ENCODE data around the gene GLIPR2. TPM values are rescaled to one million over a fixed set of nuclear protein-coding genes. Genes with fewer than 3 reads are reported as not detected.
A peak's percentile ranks its signal among the peaks of the same experiment; 100 is the strongest.

Gene GLIPR2
- total and polyA plus RNA-seq, 2 of the 4 experiments (the other 2 are of a cell fraction) = 35.8 to 43.3 TPM

DNA sequence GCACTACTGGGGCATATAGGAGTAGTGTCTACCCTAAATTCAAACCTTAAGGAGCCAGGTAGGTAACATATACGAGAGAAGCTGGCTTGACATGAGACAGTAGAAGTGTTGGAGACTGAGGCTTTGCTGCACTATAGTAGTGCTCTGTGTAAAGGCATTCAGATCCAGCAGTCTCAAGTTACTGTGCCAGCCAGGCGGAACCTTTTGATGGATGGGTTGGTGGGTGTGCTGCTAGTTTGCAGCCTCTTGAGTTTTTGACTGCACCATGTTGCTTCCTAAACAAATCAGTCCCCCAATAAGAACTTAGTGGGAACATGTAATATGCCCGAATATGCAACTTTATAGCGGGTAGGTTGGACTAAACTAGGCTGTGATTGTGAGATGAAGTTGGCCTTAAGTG is 55.7 kb downstream of the GLIPR2 start:
- Histone ChIP-seq H2BK120ac (ENCODE audit: low read depth, low read length) (no peak overlapping the region), H3K4me1 (ENCODE audit: control insufficient read depth, insufficient read depth, low read length) (peaks cover 15% of the 10 kb centered on the region), H3K79me1 (ENCODE audit: low read depth in 1 of 2, low read length in 2 of 2) (peaks cover 3 to 57% of the 10 kb centered on the region in 2 experiments; a peak in 2 of 4 replicates), H3K23ac (ENCODE audit: low read depth, low read length) (no peak overlapping the region; the same call in 1 of the 2 replicates), H3K27me3 (ENCODE audit: control insufficient read depth, insufficient read depth, low read length) (no peaks in the 10 kb centered on the region), H4K91ac (ENCODE audit: insufficient read depth, low read depth, low read length) (no peak overlapping the region), H3K18ac (ENCODE audit: low read depth, low read length) (no peak overlapping the region), H2AK9ac (replicated peaks; ENCODE audit: low read depth, low read length, poor library complexity) (no peak overlapping the region), H4K5ac (ENCODE audit: low read depth, low read length) (no peak overlapping the region), H2AFZ (replicated peaks; ENCODE audit: low read length, poor library complexity) (no peak overlapping the region), H3K9ac (ENCODE audit: low read depth, low read length) (peak overlapping the region; percentile 86), H3K9me1 (ENCODE audit: insufficient read depth, low read length) (peaks cover 21% of the 10 kb centered on the region), H3K4me3 (ENCODE audit: insufficient read depth, low read depth, low read length) (peak overlapping the region; percentile 73), H2BK15ac (ENCODE audit: low read depth, low read length) (no peak overlapping the region), H3K27ac (ENCODE audit: insufficient read depth, low read length) (no peak overlapping the region), H2AK5ac (ENCODE audit: low read depth, low read length) (no peak overlapping the region), H3K14ac (replicated peaks; ENCODE audit: low read depth, low read length) (no peak overlapping the region), H3K9me3 (ENCODE audit: control insufficient read depth, insufficient read depth, low read length) (no peaks in the 10 kb centered on the region), H2BK20ac (ENCODE audit: low read depth, low read length) (no peak overlapping the region), H3K4me2 (ENCODE audit: low read depth, low read length) (peak overlapping the region; percentile 99), H2BK5ac (ENCODE audit: low read depth, low read length, poor library complexity, severe bottlenecking) (no peak overlapping the region), H3K36me3 (ENCODE audit: control insufficient read depth, insufficient read depth, low read length) (peaks cover 5% of the 10 kb centered on the region), H4K20me1 (ENCODE audit: insufficient read depth, low read length) (peaks cover 52% of the 10 kb centered on the region), H3K4ac (ENCODE audit: low read depth, low read length) (no peak overlapping the region), H3K56ac (ENCODE audit: extremely low read depth, insufficient read depth, low read length) (no peak overlapping the region), H4K8ac (ENCODE audit: low read depth in 2 of 2, low read length in 2 of 2) (no peak overlapping the region)
- BruUV-seq (replicated peaks) = TSS peak; percentile 30
- CTCF ChIA-PET = no interaction called here
- intact Hi-C loops (cut with micrococcal nuclease) = loop anchor here (2.0 to 5.0 kb wide), 3 partner anchors 15 to 135 kb away; no protein-coding TSS in a partner anchor
- no peak for TF ChIP-seq RAD21 (IDR thresholded peaks at IDR 0.05; ENCODE audit: low read length)
- no peak for TF ChIP-seq RFX5 (IDR thresholded peaks at IDR 0.05; ENCODE audit: low read depth, low read length)
- no peak for TF ChIP-seq NFE2L2 (IDR thresholded peaks at IDR 0.05; ENCODE audit: low read depth, low read length)
- TF ChIP-seq MXI1 (IDR thresholded peaks at IDR 0.05; ENCODE audit: borderline replicate concordance, low read depth, low read length) = no peak
- no peak for TF ChIP-seq CTCF (conservative IDR thresholded peaks at IDR 0.05; ENCODE audit: low read depth, low read length)
- no peak for TF ChIP-seq SMC3 (IDR thresholded peaks at IDR 0.05; ENCODE audit: low read depth, low read length)
- TF ChIP-seq CEBPB (IDR thresholded peaks at IDR 0.05; ENCODE audit: low read depth, low read length) = no peak
- no peak for TF ChIP-seq BHLHE40 (IDR thresholded peaks at IDR 0.05; ENCODE audit: low read depth, low read length)
- no peak for TF ChIP-seq ELK1 (IDR thresholded peaks at IDR 0.05; ENCODE audit: borderline replicate concordance, low read depth, low read length)
- peak; percentile 20 for DNase-seq
- in situ Hi-C loops (cut with MboI; ENCODE audit: low sequenced_read_pairs) = no loop called here
- no CpG with 5 or more reads among the region's 4 CpGs for WGBS, 2 experiments (ENCODE audit: extremely low coverage in 2 of 2, insufficient read length in 1 of 2)
- dilution Hi-C loops (cut with HindIII; ENCODE audit: low sequenced_read_pairs, unreplicated experiment) = no loop called here
- POLR2A ChIA-PET (ENCODE audit: unreplicated experiment) = no interaction called here
- ATAC-seq (ENCODE audit: low read depth) = no peak
